CD14-positive monocyte (primary cell): Measurements from ENCODE around the gene OR10H2. TPM values are rescaled to one million over a fixed set of nuclear protein-coding genes. Genes with fewer than 3 reads are reported as not detected.

Experiments used
- DNase-seq, 3 donors: peaks; one replicate each; pipeline ENCODE4 v3.0.0-alpha.2; 2011 to 2022
- H2AFZ ChIP-seq: 2 replicates; pipeline ENCODE4 v1.6.0; 2012; ENCODE audit warnings: mild to moderate bottlenecking, low read depth, low read length, inconsistent platforms; ENCODE audit not compliant: insufficient read depth, poor library complexity, severe bottlenecking
- H3K27ac ChIP-seq, 2 donors: 1 replicate in 1 of 2; 2 replicates in 1 of 2; pipeline ENCODE4 v1.5.1; 2012 to 2013; ENCODE audit warnings: low read length in 2 of 2, control low read depth in 1 of 2, inconsistent platforms in 1 of 2, low read depth in 1 of 2, mild to moderate bottlenecking in 1 of 2
- H3K27me3 ChIP-seq, 2 donors: one replicate each; pipeline versions ENCODE4 v1.6.0 to v1.6.1; 2011 to 2013; ENCODE audit warnings: low read length in 2 of 2; ENCODE audit not compliant: control insufficient read depth in 2 of 2, insufficient read depth in 2 of 2
- H3K36me3 ChIP-seq, 2 donors: replicated peaks in 1 of 2; 1 replicate in 1 of 2; 2 replicates in 1 of 2; pipeline versions ENCODE4 v1.5.1 to v1.6.1; 2012 to 2013; ENCODE audit warnings: low read length in 2 of 2, control low read depth in 1 of 2, inconsistent platforms in 1 of 2, mild to moderate bottlenecking in 1 of 2; ENCODE audit not compliant: insufficient read depth in 2 of 2, control insufficient read depth in 1 of 2
- H3K4me1 ChIP-seq, 2 donors: 1 replicate in 1 of 2; 2 replicates in 1 of 2; pipeline versions ENCODE4 v1.5.1 to v1.6.1; 2012 to 2013; ENCODE audit warnings: low read length in 2 of 2, control low read depth in 1 of 2, inconsistent platforms in 1 of 2, mild to moderate bottlenecking in 1 of 2, moderate library complexity in 1 of 2; ENCODE audit not compliant: insufficient read depth in 2 of 2, control insufficient read depth in 1 of 2
- H3K4me2 ChIP-seq: replicated peaks from 2 replicates; pipeline ENCODE3; 2012; ENCODE audit warnings: low read length, moderate library complexity, mild to moderate bottlenecking; ENCODE audit not compliant: poor library complexity, severe bottlenecking; ENCODE audit errors: extremely low read depth
- H3K4me3 ChIP-seq, 3 experiments: fragments of 200-600 bp in 1 of 3; sonication (generic) in 1 of 3; replicated peaks in 1 of 3; 1 replicate in 2 of 3; 2 replicates in 1 of 3; pipeline ENCODE4 v1.5.1; 2011 to 2013; ENCODE audit warnings: low read length in 3 of 3, mild to moderate bottlenecking in 3 of 3, control low read depth in 2 of 3, low read depth in 2 of 3, inconsistent platforms in 1 of 3, moderate library complexity in 1 of 3
- H3K79me2 ChIP-seq: 2 replicates; pipeline ENCODE4 v1.6.0; 2012; ENCODE audit warnings: mild to moderate bottlenecking, control low read depth, inconsistent platforms, low read length, moderate library complexity; ENCODE audit not compliant: insufficient read depth
- H3K9ac ChIP-seq: 2 replicates; pipeline ENCODE4 v1.6.0; 2017; ENCODE audit warnings: low read length, mild to moderate bottlenecking; ENCODE audit not compliant: insufficient read depth, poor library complexity, severe bottlenecking
- H3K9me3 ChIP-seq, 2 donors: replicated peaks in 1 of 2; 1 replicate in 1 of 2; 2 replicates in 1 of 2; pipeline versions ENCODE4 v1.5.1 to v1.6.1; 2012 to 2013; ENCODE audit warnings: low read length in 2 of 2, control low read depth in 1 of 2; ENCODE audit not compliant: control insufficient read depth in 1 of 2, insufficient read depth in 1 of 2
- H4K20me1 ChIP-seq: 2 replicates; pipeline ENCODE4 v1.6.0; 2012; ENCODE audit warnings: mild to moderate bottlenecking, low read length, control low read depth, moderate library complexity; ENCODE audit not compliant: insufficient read depth
- H3K27ac Mint-ChIP-seq, 7 donors: one replicate each; pipeline ENCODE4 v1.8.0; 2020; ENCODE audit warnings: mild to moderate bottlenecking in 7 of 7, mixed read lengths in 7 of 7, moderate library complexity in 6 of 7, inconsistent platforms in 2 of 7
- H3K27me3 Mint-ChIP-seq, 3 donors: one replicate each; pipeline ENCODE4 v1.8.0; 2021 to 2022; ENCODE audit warnings: low read depth in 3 of 3, mild to moderate bottlenecking in 3 of 3, mixed read lengths in 3 of 3, moderate library complexity in 3 of 3, inconsistent platforms in 1 of 3
- H3K36me3 Mint-ChIP-seq, 2 donors: one replicate each; pipeline ENCODE4 v1.8.0; 2020; ENCODE audit warnings: mixed read lengths in 2 of 2, inconsistent platforms in 1 of 2, mild to moderate bottlenecking in 1 of 2
- H3K4me1 Mint-ChIP-seq: one replicate; pipeline ENCODE4 v1.8.0; 2020; ENCODE audit warnings: mild to moderate bottlenecking, mixed read lengths
- H3K4me3 Mint-ChIP-seq, 2 donors: one replicate each; pipeline ENCODE4 v1.8.0; 2020; ENCODE audit warnings: mild to moderate bottlenecking in 2 of 2, mixed read lengths in 2 of 2, moderate library complexity in 1 of 2
- H3K9me3 Mint-ChIP-seq, 7 donors: one replicate each; pipeline ENCODE4 v1.8.0; 2020 to 2022; ENCODE audit warnings: mixed read lengths in 7 of 7, mild to moderate bottlenecking in 6 of 7, moderate library complexity in 6 of 7, inconsistent platforms in 2 of 7
- WGBS: methylation state at CpG from one replicate; pipeline ENCODE4 v1.1.5; 2013; ENCODE audit warnings: missing lambda C conversion rate; ENCODE audit not compliant: insufficient coverage; 5-methylcytosine and 5-hydroxymethylcytosine counted together
- intact Hi-C, 2 donors: fragments of 100-400 bp; cut with micrococcal nuclease; formaldehyde crosslinking; loops; one replicate each; pipeline versions ENCODE4 v1.15.0 to v1.15.1; 2023
- polyA plus RNA-seq, 3 donors: library from polyadenylated mRNA; depleted of rRNA in 1 of 3; unstranded in 2 of 3; stranded (reverse) in 1 of 3; fragments of 300-500 nt in 2 of 3; fragments of >200 nt in 1 of 3; fragmentation: Illumina TruSeq in 2 of 3; gene quantifications; 1 replicate in 2 of 3; 2 replicates in 1 of 3; pipeline ENCODE4 v1.2.3, GENCODE V29; 2012 to 2021
- TF ChIP-seq, protein P1 (sequence below): fragments of 200-600 bp; IDR thresholded peaks from one replicate; pipeline ENCODE4 v1.8.0; 2022; ENCODE audit warnings: antibody characterized with exemption, mild to moderate bottlenecking

OR10H2 gene
- polyA plus RNA-seq, 3 donors = not detected

- Histone ChIP-seq H3K4me2 (no peak within 1 kb of the TSS), H2AFZ (no peak within 1 kb of the TSS), H3K4me3 (no peak within 1 kb of the TSS), H3K36me3 (no peaks in the 10 kb centered on the region), H3K27me3 (peaks cover 2 to 8% of the 10 kb centered on the region in 2 donors), H3K9me3 (peaks cover 10 to 22% of the 10 kb centered on the region in 2 donors), H4K20me1 (no peaks in the 10 kb centered on the region), H3K9ac (no peak within 1 kb of the TSS), H3K79me2 (no peaks in the 10 kb centered on the region), H3K27ac (no peak within 1 kb of the TSS), H3K4me1 (no peaks in the 10 kb centered on the region)
- Mint-ChIP-seq H3K4me3 (peak within 1 kb of the TSS in 1 of 2 donors; percentile 17), H3K27ac (no peak within 1 kb of the TSS), H3K9me3 (peaks cover 12 to 23% (median 21%) of the 10 kb centered on the region in 7 donors), H3K27me3 (peaks cover 5 to 16% (median 7%) of the 10 kb centered on the region in 3 donors), H3K36me3 (no peaks in the 10 kb centered on the region), H3K4me1 (no peaks in the 10 kb centered on the region)
- TF ChIP-seq, protein P1, sequence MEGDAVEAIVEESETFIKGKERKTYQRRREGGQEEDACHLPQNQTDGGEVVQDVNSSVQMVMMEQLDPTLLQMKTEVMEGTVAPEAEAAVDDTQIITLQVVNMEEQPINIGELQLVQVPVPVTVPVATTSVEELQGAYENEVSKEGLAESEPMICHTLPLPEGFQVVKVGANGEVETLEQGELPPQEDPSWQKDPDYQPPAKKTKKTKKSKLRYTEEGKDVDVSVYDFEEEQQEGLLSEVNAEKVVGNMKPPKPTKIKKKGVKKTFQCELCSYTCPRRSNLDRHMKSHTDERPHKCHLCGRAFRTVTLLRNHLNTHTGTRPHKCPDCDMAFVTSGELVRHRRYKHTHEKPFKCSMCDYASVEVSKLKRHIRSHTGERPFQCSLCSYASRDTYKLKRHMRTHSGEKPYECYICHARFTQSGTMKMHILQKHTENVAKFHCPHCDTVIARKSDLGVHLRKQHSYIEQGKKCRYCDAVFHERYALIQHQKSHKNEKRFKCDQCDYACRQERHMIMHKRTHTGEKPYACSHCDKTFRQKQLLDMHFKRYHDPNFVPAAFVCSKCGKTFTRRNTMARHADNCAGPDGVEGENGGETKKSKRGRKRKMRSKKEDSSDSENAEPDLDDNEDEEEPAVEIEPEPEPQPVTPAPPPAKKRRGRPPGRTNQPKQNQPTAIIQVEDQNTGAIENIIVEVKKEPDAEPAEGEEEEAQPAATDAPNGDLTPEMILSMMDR = no peak
- intact Hi-C loops = no loop called here
- no peak for DNase-seq
- no CpG with 5 or more reads among the region's 4 CpGs for WGBS
These were observed 9.9 kb downstream of the OR10H2 start, which contains the start of gene OR10H3 for GRCh38 chr19:15737722-15738121. Gene OR10H3, plus strand, starts transcription at chr19:15737985. Its CDS starts 3,408 bp downstream, at chr19:15741393.

- peaks cover 2 to 5% of the 10 kb centered on the region in 2 donors for H3K27me3 ChIP-seq
- Mint-ChIP-seq H3K27ac (no peak overlapping the region), H3K9me3 (peaks cover 14 to 23% (median 21%) of the 10 kb centered on the region in 7 donors), H3K4me3 (no peak overlapping the region), H3K36me3 (no peaks in the 10 kb centered on the region), H3K4me1 (no peaks in the 10 kb centered on the region), H3K27me3 (peaks cover 3 to 12% (median 10%) of the 10 kb centered on the region in 3 donors)
- H2AFZ ChIP-seq = no peak overlapping the region
- intact Hi-C loops = no loop called here
- no peaks in the 10 kb centered on the region for H4K20me1 ChIP-seq
- TF ChIP-seq, protein P1 = no peak
- no peaks in the 10 kb centered on the region for H3K79me2 ChIP-seq
- H3K9ac ChIP-seq = no peak overlapping the region
- H3K27ac ChIP-seq = no peak overlapping the region
- DNase-seq = no peak
- H3K4me2 ChIP-seq = no peak overlapping the region
- peaks cover 10 to 22% of the 10 kb centered on the region in 2 donors for H3K9me3 ChIP-seq
- no peaks in the 10 kb centered on the region for H3K4me1 ChIP-seq
- no peaks in the 10 kb centered on the region for H3K36me3 ChIP-seq
- H3K4me3 ChIP-seq = no peak overlapping the region
- no CpG with 5 or more reads among the region's 1 CpG for WGBS
These were observed 13.0 kb downstream of the OR10H2 start for GRCh38 chr19:15740785-15741184.
